Stimulated activated CD8-positive, alpha-beta memory T cell treated with anti-CD3 and anti-CD28 coated beads, Interleukin-7, amount 100 ng/mL, for 1 hour (primary cell): ENCODE measurements around the gene CGGBP1.
A peak's percentile ranks its signal among the peaks of the same experiment; 100 is the strongest.

Source experiments
- DNase-seq, 2 donors: peaks; one replicate each; pipeline ENCODE4 v3.0.0-alpha.2; 2020; ENCODE audit warnings: low read depth in 2 of 2

The CGGBP1 gene, protein sequence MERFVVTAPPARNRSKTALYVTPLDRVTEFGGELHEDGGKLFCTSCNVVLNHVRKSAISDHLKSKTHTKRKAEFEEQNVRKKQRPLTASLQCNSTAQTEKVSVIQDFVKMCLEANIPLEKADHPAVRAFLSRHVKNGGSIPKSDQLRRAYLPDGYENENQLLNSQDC

DNA sequence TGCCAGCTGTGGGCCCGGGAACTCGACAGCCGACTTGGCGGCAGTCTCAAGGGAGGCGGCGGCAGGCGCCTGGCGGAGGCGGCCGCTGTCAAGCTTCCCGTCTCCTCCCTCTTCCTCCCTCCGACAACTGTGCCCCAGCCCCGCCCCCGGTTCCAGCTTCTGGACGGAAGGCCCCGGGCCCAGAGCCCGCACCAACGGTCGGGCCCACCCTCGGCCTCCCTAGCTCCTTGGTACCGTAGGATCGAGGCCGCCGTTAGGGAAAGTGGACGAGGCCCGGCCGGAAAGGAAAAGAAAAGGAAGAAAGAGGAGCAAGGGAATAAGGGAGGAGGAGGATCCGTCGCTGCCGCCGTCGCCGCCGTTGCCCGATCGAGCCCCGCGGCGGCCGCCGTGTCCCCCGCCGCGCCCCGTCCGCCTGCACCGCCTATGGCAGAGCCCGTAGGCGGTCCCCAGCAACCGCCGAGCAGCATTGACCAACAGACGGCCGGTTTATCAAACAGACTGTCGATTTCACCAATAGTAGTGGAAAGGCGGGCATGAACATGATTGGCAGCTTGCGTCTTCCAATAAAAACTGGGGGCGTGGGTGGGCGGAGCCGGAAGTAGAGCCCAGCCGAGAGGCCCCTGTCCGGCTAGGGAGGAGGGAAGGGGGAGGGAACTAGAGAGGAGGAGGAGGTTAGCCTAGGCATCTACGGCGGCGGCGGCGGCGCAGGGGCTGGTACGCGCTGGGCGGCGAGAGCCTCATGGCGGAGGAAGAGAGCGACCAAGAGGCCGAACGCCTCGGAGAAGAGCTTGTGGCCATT lies at the start of gene CGGBP1, which contains the start of gene ZNF654:
CGGBP1 (minus strand) TSS at position 425 of the 799 bp plus-strand sequence. CDS start 3,029 bp downstream, outside the sequence.
ZNF654 (plus strand) TSS at position 675 of the 799 bp plus-strand sequence; CDS start at position 740, 65 bp downstream.
- peak; percentile 98 for DNase-seq

DNA sequence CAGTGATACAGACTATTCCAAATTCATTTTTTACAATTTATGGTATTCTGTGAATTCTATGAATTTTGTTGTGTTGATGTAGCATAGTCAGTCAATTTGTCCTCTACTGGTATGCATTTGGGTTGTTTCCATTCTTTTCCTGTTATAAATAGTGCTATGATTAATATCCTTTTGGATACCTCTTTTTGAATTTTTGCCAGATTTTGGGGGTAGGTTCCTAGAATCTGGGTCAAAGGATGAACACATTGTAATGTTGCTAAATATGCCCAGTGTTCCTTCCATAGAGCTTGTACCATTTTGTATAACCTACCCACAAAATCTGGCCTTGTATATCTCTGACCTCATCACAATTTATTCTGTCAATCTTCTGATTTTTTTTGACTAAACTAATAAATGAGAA lies 46.5 kb upstream of the CGGBP1 start:
- no peak for DNase-seq

DNA sequence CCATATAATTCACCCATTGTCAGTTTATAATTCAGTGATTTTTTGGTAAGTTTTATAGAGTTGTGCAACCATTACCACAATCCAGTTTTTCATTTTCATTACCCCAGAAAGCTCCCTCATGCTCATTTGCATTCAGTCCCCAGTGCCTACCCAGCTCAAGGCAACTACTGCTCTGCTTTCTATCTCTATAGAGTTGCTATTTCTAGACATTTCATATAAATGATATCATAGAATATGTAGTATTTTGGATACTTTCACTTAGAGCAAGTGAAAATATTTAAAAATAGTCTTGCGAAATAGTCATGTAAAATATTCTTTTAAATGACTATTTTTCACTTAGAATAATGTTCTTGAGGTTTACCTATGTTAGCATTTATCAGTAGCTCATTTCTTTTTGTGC lies 42.3 kb upstream of the CGGBP1 start:
- DNase-seq, result no peak

DNA sequence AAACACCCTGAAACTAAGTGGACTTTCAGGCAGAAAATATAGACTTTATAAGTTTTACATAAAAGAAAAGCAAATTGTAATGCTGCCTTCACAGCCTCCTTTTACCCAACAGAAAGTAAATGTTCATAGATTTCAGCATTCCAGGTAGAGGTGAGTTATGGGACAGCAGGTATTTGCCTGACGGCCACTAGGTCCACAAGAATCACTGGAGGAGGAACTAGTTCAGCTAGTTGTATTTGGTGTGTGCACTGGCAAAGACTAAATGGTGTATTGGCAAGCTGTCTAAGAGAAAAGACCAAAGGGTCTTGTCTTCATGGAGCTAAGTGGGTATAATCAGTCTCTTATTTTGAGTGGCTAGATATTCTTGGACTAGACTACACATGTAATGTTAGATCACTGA lies 34.5 kb upstream of the CGGBP1 start:
- no peak for DNase-seq

DNA sequence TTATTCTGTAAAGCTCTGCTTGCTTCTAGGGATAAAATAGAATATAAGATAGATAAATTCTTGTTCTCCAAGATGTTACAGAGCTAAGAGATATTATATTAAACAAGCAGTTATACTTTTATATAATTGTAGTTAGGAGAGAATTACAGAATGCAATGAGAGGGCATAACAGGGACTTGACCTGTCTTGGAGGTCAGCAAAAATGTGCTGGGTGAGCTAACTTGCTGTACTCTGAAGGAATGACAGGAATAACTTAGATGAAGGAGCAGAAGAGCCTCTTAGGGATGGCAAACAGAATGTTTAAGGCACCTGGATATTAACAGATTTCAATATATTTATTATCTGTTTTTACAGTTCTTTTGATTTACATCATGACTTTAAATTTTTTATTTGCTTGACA lies 33.5 kb upstream of the CGGBP1 start:
- DNase-seq, result no peak

DNA sequence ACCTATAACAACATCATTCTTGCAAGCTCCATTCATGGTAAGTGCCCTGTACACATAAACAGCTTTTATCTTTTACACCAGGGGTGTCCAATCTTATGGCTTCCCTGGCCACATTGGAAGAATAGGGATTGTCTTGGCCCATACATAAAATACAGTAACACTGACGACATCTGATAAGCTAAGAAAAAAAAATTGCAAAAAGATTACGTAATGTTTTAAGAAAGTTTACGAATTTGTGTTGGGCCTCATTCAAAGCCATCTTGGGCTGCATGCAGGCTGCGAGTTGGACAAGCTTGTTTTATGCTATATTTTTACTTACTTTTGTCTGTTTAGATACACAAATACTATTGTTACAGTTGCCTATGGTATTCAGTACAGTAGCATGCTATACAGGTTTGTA lies 31.9 kb upstream of the CGGBP1 start:
- DNase-seq, result no peak

DNA sequence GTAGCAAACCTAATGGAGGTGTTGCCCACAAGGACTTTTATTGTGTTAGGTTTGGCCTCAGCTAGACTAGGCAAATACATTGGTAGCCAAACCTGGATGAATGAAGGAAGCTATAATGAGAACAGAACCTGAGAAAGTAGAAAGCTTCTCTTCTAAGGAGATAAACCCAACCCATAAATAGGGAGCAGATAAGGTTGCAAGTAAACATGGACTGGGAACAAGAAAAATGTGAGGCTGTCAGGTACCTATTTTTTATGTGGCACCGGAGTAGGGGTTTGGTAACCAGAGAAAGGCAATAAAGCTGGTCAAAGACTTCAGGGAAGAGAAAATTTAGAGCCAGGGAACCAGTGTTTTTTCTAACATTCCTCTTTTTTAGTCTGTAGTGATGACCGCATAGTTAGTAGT lies 25.3 kb upstream of the CGGBP1 start:
- DNase-seq, result no peak

DNA sequence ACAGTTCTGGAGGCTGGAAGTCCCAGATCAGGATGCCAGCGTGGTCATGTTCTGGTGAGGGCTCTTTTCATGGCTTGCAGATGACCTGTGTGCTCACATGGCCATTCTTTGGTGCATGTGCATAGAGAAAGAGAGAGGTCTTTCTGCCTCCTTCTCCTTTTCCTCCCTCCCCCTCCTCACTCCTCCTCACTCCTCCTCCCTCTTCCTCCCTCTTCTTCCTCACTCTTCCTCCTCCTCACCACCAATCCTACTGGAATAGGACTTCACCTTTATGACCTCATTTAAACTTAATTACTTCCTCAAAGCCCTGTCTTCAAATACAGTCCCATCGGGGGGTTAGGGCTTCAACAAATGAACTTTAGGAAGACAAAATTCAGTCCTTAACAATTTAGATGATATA lies 24.0 kb upstream of the CGGBP1 start:
- no peak for DNase-seq

DNA sequence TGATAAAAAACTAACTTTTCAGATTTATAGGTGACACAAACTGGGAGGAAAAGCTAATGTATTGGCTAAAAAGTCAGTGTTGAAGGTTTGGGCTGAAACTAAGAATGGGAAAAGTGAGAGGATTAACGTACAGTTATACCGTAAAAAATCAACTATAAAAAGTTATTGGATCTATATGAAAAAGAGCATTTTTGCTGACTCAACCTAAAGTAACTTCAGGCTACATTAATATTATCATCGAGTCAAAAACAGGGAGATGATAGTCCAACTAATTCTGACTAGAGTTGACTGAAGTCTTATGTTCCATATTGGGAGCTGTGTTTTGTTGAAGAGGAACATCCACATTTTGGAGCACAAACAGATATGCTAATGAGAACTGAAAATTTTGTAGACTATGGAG lies 20.1 kb upstream of the CGGBP1 start:
- no peak for DNase-seq

DNA sequence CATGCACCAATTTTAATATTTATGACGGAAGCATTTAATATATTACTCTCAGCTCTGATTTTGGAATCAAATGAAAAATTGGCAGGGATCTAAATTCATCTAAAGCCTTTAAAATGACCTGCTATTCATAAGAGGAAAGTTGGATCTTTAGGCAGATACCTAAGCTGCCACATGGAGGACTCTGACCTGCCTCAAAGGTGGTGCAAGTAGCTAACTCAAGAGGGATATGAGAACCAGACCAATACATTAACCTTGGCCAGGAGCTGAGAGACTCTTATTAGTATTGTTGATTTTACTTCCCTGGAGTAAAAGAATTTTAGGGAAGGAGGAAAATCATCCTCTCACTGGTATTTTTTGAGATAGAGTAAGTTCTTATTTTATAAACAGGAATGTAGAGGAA lies 17.9 kb upstream of the CGGBP1 start:
- DNase-seq, result no peak

DNA sequence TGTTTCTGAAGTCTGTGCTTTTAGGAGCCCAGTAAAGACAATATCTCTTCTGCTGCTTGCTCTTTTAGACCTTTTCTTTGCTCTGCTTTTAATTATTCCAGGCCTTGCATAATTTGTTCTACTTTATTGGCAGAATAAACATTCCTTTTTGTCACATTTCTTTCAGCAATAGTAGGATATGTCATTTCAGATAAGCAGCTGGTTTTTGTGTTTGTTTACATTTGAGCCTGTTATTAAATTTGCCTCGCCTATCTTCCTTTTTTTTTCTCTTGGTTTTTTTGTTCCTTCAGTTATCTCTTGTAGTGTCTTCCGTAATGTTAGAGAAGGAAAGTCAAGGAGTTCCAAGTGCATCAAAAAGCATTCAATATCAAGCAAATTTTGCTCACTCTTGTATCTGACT lies 16.7 kb upstream of the CGGBP1 start:
- no peak for DNase-seq

DNA sequence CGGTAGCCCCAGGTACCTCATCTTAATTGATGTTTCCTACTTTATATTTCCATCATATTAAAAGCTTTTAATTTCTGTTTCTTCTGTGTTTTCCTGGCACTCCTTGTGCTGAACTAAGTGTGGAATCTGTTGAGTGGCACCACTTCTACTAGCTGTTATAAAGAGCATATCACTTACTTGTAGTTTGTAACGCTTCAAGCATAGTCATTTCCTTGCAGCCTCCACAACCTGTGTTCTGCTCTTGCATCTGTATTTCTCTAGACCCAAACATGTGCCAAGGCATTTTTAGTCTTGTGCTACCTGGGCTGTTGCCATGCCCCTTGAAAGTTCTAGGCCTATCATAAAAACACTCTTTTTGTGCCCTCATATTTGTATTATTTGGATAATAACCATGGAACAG lies 16.3 kb upstream of the CGGBP1 start:
- no peak for DNase-seq

DNA sequence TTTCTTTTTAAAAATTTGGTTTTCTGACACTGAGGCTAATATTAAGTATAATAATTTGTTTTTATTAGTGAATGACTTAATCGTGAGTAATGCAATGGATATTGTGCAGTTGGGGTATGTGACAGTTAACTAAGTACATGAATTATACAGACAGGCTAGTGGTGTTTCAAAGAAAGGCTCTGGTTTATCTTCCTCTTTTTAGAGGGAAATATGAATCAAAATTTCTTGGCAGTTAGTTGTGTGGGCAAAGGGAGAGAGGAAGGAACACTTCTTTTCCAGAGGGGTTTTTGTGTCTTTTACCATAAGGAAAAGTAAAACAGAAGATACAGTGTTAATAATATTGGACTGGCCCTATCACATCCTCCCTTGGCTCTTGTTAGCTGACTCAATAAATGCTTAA lies 2.9 kb upstream of the CGGBP1 start:
- DNase-seq, result no peak

DNA sequence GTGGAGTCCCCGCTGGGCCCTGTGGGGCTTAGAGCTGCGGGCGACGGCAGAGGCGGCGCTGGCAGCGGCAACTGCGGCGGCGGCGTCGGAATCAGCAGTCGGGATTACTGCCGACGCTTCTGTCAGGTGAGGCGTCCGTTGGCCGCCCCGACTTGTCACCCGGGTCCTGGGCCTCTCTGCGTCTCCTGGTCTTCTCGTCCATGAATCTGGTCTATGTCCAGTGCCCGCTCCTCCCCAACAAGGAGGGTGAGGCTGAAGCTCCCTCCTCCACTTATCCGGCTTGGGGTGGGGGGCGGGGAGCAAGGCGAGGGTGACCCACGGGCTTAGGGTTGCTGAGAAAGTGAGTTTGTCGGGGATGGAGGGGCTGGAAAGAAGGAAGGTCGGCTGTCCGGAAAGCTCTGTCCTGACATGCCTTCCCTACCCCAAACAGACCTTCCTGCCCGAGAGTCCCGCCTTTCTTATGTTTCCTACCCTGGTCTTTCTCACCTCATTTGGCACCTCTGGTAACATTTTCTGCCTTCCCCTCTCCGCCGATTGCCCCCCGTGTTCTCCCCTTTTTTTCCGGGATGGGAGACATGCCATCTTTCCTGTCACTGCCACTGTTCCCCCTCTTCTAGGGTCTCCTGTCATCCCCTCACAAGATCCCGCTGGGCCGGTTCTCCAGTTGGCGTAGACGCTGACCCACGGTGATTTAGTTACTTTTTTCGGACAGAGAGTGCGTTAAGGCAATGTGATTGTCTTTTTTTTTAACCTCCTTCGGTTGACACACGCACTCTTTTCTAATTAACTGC lies 770 bp upstream of the CGGBP1 start:
- no peak for DNase-seq

DNA sequence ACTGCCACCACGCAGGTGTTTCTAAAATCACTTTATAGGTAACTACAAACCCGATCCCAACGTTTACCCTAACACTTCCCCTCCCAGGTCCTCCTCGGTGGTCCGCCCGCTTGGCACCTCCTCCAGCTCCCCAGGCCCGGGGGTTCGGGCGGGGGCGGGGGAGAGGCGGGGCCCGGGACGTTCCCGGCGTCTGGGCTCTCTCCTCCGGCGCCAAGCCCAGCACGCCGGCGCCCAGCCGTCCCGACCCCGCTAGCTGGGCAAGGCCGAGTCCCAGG lies 562 bp downstream of the CGGBP1 start:
- DNase-seq, result no peak

DNA sequence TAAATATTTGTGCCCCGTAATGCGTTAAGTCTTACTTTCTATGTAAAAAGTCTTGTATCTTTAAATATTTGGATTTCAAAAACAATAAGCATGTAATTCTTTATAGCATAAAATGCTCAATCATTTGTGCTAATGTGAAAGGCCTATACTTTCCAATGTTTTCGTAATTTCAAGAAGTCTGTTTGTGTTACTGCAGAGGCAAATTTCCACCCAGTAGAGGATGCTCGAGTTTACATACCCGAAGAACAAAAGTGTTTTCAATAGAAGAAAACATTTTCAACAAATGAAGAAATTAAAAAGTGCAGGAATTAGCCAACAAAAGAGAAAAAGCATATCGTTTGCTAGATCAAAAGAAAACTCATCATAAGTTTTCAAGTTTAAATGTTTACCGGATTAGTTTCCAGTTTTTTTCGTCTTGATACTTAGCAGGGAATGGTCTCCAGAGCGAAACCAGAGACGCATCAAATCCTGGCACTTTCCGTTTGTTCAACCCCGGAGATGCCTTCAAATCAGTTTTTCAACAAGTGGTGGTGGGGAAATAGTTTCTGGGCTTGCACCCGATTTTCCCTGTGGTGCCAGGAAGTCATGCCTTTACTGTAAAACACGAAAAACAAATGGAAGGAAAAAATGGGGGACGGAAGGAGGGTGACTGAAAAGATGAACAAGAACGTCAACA lies 1.0 kb downstream of the CGGBP1 start:
- DNase-seq, result no peak

DNA sequence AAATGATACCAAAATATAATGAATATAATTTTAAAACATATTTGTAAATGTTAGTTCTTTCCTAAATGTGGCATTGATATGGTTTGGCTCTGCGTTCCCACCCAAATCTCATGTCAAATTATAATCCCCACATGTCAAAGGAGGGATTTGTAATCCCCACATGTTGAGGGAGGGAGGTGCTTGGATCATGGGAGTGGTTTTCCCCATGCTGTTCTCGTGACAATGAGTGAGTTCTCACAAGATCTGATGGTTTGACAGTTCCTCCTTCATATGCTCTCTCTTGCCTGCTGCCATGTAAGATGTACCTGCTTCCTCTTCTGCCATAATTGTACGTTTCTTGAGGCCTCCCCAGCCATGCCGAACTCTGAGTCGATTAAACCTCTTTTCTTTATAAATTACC lies 12.0 kb downstream of the CGGBP1 start:
- no peak for DNase-seq

DNA sequence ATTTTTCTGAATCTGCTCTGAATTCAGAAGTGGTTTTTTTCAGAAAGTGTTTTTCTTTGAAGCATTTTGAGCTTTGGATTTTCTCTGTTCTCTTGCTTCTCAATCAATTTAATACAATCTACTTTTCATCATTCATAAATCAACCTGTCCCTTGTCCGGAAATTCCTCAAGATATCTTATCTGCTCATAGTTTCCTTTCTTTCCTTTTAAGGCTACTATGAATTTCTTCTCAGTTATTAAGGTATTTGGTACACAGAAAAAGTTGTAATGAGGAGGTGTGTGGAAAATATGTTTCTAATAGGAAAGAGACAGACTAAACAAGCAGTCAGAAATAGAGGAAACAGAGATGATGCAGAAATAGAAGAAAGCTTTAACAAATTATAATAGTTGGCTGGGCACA lies 14.4 kb downstream of the CGGBP1 start:
- DNase-seq, result no peak

DNA sequence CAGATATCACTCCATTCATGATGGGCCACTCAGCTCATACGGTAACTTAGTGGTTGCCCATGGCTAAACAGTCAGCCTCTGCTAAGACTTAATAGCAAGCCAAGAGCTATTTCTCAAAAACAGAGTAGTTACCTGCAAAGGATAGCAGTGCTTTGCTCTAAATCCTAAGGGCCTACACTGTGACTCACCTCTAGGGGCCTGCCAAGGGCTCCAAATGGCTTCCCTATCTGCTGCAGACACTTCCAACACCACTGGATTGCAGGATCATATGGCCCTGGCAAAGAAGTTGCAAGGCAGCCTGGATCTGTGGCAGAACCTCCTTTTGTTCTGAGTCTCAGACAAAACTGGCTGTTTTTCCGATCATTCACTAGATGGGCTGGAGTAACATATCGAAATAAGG lies 17.8 kb downstream of the CGGBP1 start:
- DNase-seq, result no peak

DNA sequence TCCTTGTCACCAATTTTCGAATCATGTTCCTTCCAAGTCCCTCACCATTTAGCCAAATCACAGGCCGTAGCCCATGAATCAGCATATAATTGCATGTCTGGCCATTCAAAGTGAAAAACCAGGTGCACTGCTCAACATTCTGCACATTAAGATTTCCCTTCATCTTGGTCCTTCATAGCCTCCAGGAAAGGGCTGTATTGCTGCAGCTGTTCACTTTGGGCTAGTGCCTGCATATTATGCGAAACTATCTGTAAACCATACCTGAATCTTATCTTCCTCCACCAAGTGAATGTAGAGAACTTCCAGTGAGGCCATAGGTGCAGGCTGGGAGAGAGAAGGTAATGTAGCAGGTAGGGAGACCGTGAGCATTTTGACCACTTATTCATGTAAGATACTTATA lies 18.3 kb downstream of the CGGBP1 start:
- no peak for DNase-seq

DNA sequence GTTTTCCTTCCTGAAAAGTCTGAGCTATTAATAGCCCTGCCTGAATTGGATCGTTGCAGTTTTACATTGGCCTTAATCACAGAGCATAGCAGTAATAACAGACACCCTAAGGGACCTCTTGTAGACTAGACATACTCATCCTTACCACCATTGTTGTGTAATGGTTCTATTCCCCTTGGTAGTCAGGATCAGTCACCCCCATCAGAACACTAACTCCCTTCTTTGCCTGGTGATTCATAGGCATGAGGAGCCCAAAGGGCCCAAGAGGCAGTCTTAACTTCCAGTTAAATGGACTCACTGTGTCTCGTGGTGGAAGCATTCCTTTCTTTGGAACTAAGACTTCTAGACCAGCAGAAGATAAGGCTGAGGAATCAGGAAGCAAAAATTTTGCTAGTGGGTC lies 20.2 kb downstream of the CGGBP1 start:
- DNase-seq, result no peak

DNA sequence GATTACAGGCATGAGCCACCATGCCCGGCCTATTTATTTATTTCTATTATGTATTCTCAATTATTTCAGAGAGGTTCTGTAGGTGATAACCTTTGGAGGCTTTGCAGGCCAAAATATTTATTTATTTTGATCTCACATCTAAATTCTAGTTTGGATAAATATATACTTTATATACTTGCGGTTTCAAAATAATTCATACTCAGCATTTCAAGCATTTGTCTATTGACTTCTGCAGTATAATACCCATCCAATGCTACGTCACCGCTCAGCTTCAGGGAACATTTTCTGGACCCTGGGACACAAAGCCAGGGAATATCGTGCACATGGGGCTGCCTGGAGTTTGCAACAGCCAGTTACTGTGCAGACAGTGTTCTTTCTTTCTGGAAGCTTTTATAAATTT lies 22.6 kb downstream of the CGGBP1 start:
- DNase-seq, result no peak
